HT-29 (cell line): ENCODE measurements around the gene TAF1. TPM values are rescaled to one million over a fixed set of nuclear protein-coding genes. Genes with fewer than 3 reads are reported as not detected.
"Not testable (repeated sequence)": the region's sequence is repeated elsewhere in the genome, so short reads cannot be mapped to it uniquely, and the experiment has no call there.

Experiments
- DNase-seq: peaks from one replicate; pipeline ENCODE4 v3.0.0-alpha.2; 2015; ENCODE audit warnings: low spot score
- total RNA-seq: library from RNA; depleted of rRNA; stranded (reverse); fragments of >200 nt; shearing (Covaris generic); gene quantifications from 2 replicates; pipeline ENCODE4 v1.2.3, GENCODE V29; 2014

Gene TAF1
- total RNA-seq, 1 experiment from 2014 or later: 25.3 TPM

DNA sequence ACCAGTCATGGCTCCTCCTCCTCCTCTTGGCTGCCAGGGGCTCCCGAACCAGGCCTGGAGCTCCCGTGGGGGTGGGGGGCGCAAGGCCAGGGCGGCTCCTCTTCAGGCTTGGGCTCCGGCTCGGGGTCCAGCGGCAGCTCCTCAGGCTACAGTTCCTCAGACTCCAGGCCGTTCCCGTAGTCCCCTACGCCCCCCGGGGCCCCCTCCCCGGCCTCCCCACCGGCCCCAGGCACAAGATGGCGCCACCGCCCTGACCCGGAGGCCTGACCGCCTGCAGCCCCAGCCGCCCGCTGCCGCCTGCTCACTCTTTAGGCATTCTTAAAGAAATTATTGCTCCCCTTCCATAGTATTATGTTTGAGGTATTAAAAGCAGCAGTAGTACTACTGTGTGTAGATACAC is 54.5 kb downstream of the TAF1 start:
- no peak for DNase-seq

DNA sequence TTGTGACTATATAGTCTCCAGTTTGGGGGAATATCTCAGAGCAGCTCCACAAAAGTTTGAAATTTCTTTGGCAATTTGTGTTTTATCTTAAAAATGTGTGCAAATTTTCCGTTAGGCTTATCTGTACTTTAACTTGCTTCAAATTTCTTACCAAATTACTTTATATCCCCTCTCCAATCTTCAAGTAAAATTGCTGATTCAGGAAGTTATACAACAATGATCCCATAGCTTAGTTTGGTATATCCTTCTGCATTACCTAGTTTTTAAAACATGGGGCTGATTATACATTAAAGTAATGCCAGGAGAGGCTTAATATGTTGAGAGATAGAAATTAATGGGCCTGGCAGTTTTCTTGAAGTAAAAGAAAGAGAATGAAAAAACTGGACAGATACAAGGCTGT is 66.6 kb downstream of the TAF1 start:
- DNase-seq: no peak

DNA sequence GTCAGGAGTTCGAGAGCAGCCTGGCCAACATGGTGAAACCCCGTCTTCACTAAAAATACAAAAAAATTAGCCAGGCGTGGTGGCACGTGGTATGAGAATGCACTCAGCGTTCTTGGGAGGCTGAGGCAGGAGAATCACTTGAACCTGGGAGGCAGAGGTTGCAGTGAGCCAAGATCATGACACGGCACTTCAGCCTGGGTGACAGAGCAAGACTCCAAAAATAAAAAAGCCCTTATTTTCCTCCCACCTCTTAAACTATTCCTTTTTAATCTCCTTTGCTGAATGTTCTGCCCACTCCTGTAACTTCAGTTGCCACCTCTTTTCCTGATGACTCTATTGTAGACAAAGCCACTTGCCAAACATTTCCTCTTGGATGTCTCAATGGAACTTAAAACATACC is 72.6 kb downstream of the TAF1 start:
- no peak for DNase-seq

DNA sequence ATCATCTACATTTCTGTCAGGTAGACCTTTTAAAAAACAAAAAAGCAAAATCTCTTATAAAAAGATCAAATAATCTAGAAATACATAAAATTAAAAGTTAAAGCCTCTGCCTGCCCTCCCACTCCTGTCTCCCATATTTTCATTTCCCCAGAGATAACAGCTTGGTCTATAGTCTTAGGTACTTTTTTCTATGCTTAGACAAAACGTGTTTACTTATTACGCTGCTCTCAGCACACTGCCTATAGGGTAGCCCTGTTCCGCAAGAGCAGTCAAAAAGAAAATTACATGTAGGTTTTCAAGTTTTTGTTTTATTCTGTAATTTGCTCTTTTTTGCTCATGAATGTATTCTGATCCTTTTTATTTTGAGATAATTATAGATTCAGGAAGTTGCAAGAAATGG is 73.3 kb downstream of the TAF1 start:
- no peak for DNase-seq

DNA sequence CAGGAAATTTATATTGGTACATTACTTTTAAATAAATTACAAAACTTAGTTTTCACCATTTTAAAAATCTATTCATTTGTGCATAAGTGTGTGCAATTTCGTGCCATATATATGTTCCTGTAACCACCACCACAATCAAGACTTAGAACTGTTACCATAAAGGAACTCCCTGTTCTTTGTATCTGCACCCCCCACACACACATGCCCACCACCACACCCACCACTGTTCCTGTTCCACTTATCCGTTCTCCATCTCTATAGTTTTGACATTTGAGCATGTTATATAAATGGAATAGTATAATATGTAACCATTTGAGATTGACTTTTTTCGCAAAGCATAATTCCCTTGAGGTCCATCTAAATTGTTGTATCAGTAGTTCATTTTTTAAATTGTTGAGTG is 73.7 kb downstream of the TAF1 start:
- no peak for DNase-seq

DNA sequence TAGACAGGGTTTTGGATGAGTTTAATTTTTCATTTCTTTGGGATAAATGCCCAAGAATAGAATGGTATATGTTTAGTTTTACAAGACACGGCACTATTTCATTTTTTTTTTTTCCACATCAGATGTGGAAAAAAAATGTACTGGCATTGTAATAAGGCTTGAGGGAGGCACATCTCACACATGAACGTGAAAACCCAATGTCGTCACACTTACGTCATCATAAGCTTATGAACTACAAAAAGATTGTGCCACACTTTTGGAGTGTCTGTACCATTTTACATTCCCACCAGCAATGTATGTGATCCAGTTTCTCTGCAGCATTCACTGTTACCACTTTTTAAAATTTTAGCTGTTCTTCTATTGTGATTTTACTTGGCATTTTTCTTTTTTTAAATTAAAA is 74.2 kb downstream of the TAF1 start:
- no peak for DNase-seq

DNA sequence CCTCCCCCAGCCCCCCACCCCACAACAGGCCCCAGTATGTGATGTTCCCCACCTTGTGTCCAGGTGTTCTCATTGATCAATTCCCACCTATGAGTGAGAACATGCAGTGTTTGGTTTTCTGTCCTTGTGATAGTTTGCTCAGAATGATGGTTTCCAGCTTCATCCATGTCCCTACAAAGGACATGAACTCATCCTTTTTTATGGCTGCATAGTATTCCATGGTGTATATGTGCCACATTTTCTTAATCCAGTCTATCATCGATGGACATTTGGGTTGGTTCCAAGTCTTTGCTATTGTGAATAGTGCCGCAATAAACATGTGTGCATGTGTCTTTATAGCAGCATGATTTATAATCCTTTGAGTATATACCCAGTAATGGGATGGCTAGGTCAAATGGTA is 75.7 kb downstream of the TAF1 start:
- DNase-seq: not testable (repeated sequence)

DNA sequence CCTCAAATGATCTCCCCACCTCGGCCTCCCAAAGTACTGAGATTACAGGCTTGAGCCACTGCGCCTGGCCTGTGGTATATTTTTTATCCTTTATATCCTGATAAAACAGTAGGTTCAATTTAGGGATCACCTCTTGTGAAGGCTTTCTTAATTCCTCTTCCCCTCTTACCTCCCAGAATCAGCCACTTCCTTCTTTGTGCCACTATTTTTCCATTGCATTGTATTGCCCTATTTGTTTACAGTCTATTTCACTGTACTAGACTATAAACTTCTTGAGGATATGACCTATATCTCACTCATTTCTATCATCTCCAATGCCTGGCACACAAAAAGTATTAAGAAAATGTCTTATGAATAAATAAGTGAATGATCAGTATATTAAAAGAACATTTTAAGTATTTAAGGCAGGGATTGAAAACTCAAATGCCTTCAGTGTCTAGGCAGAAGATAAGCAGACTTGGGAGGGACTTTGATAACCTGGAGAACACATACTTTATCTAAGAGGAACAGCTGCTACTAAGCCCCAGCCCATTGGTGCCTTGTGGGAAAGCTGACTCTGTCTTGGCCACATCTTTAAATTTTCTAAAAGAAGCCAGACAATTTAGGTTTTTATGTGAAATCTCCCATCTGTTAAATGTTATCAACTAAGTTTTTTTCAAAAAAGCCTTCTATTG is 84.4 kb downstream of the TAF1 start:
- no peak for DNase-seq

DNA sequence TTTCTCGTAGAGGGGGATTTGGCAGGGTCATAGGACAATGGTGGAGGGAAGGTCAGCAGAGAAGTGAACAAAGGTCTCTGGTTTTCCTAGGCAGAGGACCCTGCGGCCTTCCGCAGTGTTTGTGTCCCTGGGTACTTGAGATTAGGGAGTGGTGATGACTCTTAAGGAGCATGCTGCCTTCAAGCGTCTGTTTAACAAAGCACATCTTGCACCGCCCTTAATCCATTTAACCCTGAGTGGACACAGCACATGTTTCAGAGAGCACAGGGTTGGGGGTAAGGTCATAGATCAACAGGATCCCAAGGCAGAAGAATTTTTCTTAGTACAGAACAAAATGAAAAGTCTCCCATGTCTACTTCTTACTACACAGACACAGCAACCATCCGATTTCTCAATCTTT is 85.4 kb downstream of the TAF1 start:
- not testable (repeated sequence) for DNase-seq

DNA sequence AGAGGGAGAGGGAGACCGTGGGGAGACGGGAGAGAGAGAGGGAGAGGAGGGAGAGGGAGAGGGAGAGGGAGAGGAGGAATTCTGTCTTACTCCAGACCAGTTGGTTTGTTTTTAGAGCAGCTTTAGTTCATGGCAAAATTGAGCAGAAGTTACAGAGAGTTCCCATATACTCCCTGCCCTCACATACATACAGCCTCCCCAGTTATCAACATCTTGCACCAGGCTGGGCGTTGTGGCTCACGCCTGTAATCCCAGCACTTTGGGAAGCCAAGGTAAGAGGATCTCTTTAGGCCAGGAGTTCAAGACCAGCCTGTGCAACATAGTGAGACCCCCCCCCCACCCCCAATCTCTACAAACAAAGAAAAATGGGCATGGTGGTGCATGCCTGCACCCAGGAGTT is 86.9 kb downstream of the TAF1 start:
- DNase-seq: no peak

DNA sequence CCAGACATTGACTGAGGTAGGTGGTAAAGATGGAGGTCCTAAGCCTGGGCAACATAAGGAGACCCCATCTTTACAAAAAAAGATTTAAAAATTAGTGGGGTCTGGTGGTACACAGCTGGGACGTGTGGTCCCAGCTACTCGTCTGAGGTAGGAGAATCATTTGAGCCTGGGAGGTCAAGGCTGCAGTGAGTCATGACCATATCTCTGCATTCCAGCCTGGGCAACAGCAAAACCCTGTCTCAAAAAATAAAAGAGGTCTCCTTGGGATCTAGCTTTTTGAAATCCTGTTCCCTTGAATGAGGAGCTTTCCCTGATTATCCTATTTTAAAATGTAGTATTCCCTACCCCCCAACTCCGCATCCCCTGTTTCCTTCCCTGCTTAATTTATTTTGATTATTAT is 88.1 kb downstream of the TAF1 start:
- no peak for DNase-seq

DNA sequence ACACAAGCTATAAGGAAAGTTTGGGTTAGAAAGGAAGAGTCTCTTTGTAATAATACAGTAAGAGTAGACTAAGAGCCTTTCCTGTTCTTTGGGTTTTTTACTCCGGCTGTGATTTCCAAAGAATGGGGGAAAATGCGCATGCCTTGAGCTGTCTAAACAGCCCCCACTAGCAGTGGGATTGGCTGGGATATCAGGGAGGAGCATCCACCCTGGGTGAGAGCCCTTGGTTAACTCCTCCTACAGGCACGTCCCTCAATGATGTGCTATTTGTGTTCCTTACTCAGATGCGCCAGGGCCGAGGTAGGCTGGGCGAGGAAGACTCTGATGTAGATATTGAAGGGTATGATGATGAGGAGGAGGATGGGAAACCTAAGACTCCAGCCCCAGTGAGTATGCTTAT is 92.7 kb downstream of the TAF1 start:
- DNase-seq: no peak

DNA sequence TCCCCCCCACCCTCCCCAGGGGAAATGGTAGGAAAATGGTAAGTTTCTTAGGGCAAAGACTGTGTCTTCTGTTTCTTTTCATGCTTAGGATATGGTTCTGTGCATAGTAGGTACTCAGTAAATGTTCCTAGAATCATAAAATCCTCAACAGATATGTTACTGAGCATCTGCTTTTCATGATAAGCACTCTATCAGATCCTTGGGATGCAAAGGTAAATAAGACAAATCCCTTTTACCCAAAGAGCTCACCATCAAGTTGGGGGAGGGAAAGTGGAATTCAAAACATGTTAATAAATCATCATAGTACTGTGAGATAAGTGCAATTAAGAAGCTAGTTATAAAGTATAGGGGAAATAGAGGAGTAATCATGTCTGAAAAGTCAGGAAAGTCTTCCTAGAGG is 98.8 kb downstream of the TAF1 start:
- no peak for DNase-seq

DNA sequence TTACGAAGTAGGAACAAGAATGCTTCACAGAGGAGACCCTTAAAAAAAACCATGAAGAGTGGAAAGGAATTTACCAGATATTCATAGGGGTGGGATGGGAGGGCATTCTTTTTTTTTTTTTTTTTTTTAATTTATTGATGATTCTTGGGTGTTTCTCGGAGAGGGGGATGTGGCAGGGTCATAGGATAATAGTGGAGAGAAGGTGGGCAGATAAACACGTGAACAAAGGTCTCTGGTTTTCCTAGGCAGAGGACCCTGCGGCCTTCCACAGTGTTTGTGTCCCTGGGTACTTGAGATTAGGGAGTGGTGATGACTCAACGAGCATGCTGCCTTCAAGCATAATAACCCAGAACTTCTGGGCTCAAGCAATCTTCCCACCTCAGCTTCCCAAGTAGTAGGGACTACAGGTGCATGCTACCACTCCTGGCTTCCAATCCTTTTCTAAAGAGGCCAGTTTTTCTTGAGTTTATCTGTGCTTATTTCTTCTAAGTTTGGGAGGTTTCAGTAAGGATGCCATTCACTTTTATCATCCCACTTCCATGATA is 100.9 kb downstream of the TAF1 start:
- no peak for DNase-seq

DNA sequence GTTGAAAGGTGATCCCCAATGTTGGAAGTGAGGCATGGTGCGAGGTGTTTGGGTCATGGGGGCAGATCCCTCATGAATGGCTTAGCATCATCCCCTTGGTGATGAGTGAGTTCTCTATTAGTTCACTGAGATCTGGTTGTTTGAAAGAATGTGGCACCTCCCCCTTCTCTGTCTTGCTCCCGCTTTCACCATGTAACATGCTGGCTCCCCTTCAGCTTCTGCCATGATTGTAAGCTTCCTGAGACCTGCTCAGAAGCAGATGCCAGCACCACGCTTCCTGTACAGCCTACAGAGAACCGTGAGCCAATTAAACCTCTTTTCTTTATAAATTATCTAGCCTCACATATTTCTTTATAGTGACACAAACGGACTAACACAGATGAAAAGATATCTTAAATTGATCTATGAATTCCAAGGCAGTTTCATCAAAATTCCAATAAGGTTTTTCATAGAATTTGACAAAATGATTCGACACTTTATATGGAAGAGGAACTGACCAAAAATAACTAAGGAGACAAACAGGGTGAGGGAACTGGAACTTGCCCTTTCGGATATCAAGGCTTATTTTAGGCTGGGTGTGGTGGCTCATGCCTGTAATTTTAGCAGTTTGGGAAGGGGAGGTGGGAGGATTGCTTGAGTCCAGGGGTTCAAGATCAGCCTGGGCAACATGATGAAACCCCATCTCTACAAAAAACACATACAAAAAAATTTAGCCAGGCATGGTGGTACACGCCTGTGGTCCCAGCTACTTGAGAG is 109.8 kb downstream of the TAF1 start:
- DNase-seq: no peak

DNA sequence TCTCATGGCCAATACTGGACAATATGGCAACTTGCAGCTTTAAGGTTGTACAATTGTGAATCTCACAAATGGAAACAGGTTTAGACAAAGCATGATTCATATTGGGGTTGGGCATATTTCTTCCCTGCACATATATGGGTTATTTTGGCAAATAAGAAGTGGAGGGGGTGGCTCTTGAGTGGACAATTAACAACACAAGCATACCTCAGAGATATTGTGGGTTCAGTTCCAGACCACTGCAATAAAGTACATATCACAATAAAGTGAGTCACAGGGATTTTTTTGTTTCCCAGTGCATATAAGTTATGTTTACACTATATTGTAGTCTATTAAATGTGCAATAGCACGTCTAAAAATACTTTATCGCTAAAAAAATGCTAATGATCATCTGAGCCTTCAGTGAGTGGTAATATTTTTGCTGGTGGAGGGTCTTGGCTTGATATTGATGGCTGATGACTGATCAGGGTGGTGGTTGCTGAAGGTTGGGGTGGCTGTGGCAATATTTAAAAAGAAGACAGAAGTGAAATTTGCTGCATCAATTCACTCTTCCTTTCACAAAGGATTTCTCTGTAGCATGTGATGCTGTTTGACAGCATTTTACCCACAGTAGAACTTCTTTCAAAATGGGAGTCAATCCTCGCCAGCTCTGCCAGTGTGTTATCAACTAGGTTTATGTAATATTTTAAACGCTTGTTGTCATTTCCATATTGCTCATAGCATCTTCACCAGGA is 116.2 kb downstream of the TAF1 start:
- DNase-seq: no peak

DNA sequence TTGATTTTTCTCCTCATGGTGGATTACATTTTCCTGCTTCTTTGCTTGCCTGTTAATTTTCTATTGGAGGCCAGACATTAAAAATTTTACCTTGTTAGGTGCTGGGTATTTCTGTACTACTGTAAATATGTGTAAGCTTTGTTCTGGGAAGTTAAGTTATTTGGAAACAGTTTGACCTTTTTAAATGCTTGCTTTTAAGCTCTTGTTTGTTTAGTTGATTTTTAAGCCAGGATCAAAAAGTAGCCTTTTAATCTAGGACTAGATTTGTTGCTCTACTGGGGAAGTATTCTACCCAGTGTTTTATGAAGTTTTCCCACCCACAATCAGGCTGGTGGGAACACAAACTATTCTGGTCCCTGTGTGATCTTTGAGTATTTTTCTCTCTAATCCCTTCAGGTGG is 121.7 kb downstream of the TAF1 start:
- peak; percentile 9 for DNase-seq

DNA sequence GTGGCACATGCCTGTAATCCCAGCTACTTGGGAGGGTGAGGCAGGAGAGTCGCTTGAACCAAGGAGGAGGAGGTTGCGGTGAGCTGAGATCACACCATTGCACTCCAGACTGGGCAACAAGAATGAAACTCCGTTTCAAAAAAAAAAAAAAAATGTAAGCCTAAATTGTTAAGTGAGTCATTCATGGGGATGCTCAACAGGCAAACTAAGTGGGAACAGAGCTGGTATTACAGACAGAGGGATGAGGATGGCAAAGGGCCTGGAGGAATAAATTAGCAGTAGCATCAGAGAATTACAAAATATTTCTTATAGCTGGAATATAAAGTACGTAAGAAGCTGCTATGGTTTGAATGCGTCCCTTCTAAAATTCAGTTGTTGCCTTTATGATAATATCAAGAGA is 123.4 kb downstream of the TAF1 start:
- DNase-seq: no peak

DNA sequence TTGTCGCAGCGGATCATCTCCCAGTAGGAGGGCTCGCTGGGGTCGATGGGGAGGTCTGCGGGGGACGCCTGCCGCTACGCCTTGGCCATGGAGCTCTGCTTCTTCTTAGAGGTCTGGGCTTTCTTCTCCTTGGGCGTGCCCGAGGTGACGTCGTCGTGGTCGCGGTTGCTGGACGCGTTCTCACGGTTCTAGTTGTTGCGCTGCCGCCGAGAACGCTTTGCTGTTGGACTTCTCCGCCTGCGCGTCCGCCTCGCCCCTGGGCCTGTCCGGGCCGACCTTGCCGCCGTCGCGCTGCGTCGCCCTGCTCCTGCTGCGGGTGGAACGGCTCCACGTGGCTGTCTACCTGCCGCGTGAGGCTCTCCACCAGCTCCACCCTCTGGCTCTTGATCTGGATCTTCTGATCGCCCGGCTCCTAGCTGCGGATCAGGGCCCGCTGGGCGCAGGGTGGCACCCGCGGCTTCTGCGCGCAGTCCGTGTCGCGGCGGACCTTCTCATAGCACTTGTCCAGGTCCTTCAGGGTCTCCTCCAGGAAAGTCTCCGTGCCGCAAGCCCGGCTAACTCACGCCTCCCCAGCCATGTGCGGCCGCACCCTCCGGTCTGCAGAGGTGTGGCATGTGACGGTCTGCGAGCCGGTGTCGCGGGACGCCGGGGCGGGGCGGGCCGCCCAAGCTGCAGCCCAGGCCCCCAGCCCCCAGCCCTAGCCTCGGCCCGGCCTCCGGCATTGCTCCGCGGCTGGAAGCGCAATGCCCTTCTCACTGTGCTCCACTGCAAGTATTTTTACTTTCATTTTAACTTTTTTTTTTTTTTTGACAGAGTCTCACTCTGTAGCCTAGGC is 126.3 kb downstream of the TAF1 start:
- DNase-seq: peak; percentile 10

DNA sequence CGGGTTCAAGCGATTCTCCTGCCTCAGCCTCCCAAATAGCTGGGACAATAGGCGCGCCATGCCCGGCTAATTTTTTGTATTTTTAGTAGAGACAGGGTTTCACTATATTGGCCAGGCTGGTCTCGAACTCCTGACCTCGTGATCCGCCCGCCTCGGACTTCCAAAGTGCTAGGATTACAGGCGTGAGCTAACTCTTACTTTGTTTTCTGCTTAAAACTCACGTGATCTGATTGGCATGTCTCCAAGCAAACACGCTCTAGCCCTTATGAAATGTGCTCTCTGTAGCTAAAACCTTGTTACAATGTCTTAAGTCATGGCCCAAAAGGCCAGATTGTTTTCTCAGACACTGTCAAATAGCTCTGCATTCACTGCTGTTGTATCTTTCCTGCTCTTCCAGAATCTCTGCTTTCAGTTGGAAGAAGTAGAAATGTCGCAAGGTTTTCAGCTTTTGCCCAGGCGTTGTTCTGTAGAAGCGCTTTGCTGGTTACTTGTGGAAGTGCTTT is 127.0 kb downstream of the TAF1 start:
- DNase-seq: peak; percentile 4

DNA sequence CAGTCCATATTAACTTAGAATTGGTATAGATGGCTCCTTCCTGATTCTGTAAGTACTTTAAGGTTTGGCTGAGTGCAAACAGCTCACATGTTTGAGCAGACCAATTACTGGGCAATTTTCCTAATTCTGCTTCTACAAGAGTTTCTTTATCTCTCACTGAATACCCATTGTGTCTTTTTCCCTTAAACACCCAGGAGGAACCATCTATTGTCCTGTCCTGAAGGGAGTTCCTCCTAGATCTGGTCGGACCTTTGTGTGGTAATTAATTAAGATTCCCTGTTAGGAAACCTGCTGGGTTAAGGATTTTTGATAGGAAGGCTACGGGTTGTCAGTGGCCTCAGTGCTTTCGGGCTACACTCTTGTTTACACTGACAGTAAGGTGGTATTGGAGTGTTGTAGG is 129.8 kb downstream of the TAF1 start:
- DNase-seq: not testable (repeated sequence)
